Measurements from ENCODE around the gene TEX51.

TEX51 gene
- 0 reads per million in 3 donors for total RNA-seq

DNA sequence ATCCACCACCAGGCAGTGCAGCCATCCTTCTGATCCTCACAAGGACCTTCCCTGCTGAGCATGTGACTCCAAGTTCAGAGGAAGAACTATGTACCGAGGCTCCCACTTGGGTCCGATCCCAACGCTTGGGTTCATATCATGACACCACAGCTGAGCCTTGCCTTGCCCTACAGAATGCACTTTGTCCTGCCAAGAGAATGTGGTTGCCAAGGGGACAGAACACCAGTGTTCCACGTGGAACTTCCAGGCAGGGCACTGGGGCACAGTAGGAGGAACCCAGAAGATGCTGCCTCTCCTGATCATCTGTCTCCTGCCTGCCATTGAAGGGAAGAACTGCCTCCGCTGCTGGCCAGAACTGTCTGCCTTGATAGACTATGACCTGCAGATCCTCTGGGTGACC lies at the start of gene TEX51:
Gene TEX51 (plus strand): TSS at position 255 of the 400 bp plus-strand sequence. CDS start 29 bp downstream, at position 284.
- H3K27me3 ChIP-seq (replicated peaks; ENCODE audit: control insufficient read depth, insufficient read depth, low read length, poor library complexity, severe bottlenecking) = no peaks in the 10 kb centered on the region
- no peaks in the 10 kb centered on the region for H3K9me3 ChIP-seq (ENCODE audit: control insufficient read depth, low read length)
- H3K4me1 ChIP-seq (ENCODE audit: control insufficient read depth, insufficient read depth, low read length, poor library complexity, severe bottlenecking) = no peaks in the 10 kb centered on the region
- no peak within 1 kb of the TSS for H3K27ac ChIP-seq (ENCODE audit: insufficient read depth, low read length, poor library complexity, severe bottlenecking)
- H3K36me3 ChIP-seq (ENCODE audit: control insufficient read depth, insufficient read depth, low read length) = no peaks in the 10 kb centered on the region
- DNase-seq = no peak
- H3K4me3 ChIP-seq (ENCODE audit: insufficient read depth, low read depth, low read length, poor library complexity, severe bottlenecking) = no peak within 1 kb of the TSS

- no peak overlapping the region for H3K27ac ChIP-seq (ENCODE audit: insufficient read depth, low read length, poor library complexity, severe bottlenecking)
- H3K9me3 ChIP-seq (ENCODE audit: control insufficient read depth, low read length) = no peaks in the 10 kb centered on the region
- no peak for DNase-seq
- no peaks in the 10 kb centered on the region for H3K27me3 ChIP-seq (replicated peaks; ENCODE audit: control insufficient read depth, insufficient read depth, low read length, poor library complexity, severe bottlenecking)
- no peaks in the 10 kb centered on the region for H3K4me1 ChIP-seq (ENCODE audit: control insufficient read depth, insufficient read depth, low read length, poor library complexity, severe bottlenecking)
- no peak overlapping the region for H3K4me3 ChIP-seq (ENCODE audit: insufficient read depth, low read depth, low read length, poor library complexity, severe bottlenecking)
- no peaks in the 10 kb centered on the region for H3K36me3 ChIP-seq (ENCODE audit: control insufficient read depth, insufficient read depth, low read length)
Observed at GRCh38 chr2:126849054-126849453, 49.6 kb upstream of the TEX51 start.

- Histone ChIP-seq H3K36me3 (ENCODE audit: control insufficient read depth, insufficient read depth, low read length) (no peaks in the 10 kb centered on the region), H3K27me3 (replicated peaks; ENCODE audit: control insufficient read depth, insufficient read depth, low read length, poor library complexity, severe bottlenecking) (no peaks in the 10 kb centered on the region), H3K27ac (ENCODE audit: insufficient read depth, low read length, poor library complexity, severe bottlenecking) (no peak overlapping the region), H3K9me3 (ENCODE audit: control insufficient read depth, low read length) (no peaks in the 10 kb centered on the region), H3K4me1 (ENCODE audit: control insufficient read depth, insufficient read depth, low read length, poor library complexity, severe bottlenecking) (no peaks in the 10 kb centered on the region), H3K4me3 (ENCODE audit: insufficient read depth, low read depth, low read length, poor library complexity, severe bottlenecking) (no peak overlapping the region)
- DNase-seq = no peak
Observed at GRCh38 chr2:126849486-126849885, 49.2 kb upstream of the TEX51 start.

DNA sequence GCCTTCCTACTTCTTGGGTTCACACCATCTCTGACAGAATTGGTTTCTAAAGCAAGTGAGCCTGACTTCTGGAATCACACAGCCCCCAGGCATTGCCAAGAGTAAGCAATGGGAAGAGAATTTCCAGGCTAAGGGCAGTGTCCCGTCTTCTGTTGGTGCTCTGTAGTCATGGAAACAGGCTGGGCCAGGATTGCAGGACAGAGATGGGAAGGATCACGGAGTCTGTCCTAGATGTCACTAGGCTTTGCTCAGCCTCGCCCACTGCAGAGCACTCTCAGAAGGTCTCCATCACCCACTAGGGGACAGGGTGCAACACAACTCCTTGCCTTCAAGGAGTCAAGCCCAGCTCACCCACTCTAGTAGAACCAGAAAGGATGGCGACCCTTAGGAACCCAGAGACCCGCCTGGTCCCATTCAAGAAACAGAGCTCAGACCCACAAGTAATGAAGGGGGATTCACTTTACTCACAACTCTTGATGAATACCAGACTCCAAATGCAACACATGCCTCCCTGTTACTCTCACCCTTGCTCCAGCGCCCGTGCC lies 48.6 kb upstream of the TEX51 start:
- Histone ChIP-seq H3K4me3 (ENCODE audit: insufficient read depth, low read depth, low read length, poor library complexity, severe bottlenecking) (no peak overlapping the region), H3K27ac (ENCODE audit: insufficient read depth, low read length, poor library complexity, severe bottlenecking) (no peak overlapping the region), H3K27me3 (replicated peaks; ENCODE audit: control insufficient read depth, insufficient read depth, low read length, poor library complexity, severe bottlenecking) (no peaks in the 10 kb centered on the region), H3K36me3 (ENCODE audit: control insufficient read depth, insufficient read depth, low read length) (no peaks in the 10 kb centered on the region), H3K9me3 (ENCODE audit: control insufficient read depth, low read length) (no peaks in the 10 kb centered on the region), H3K4me1 (ENCODE audit: control insufficient read depth, insufficient read depth, low read length, poor library complexity, severe bottlenecking) (no peaks in the 10 kb centered on the region)
- DNase-seq = no peak

DNA sequence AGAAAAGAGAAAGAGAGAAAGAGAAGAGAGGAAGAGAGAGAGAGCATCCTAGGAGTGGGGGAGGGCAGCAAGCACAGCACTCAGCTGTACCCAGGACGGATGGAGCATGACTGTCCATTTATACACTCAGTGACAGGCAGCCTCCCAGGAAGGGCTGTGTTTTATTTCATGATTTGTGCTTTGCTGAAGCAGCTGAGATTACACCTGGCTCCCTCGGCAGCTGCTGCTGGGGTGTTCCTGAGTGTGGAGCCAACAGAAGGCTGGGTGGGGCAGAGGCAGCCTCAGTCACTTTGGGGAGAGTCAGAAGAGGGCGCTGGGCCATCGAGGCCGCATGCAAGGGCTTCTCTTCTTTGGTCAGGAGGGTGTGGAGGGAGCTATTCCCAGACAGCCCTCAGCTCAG lies 47.8 kb upstream of the TEX51 start:
- no peak overlapping the region for H3K4me3 ChIP-seq (ENCODE audit: insufficient read depth, low read depth, low read length, poor library complexity, severe bottlenecking)
- DNase-seq = no peak
- H3K27ac ChIP-seq (ENCODE audit: insufficient read depth, low read length, poor library complexity, severe bottlenecking) = no peak overlapping the region
- no peaks in the 10 kb centered on the region for H3K27me3 ChIP-seq (replicated peaks; ENCODE audit: control insufficient read depth, insufficient read depth, low read length, poor library complexity, severe bottlenecking)
- no peaks in the 10 kb centered on the region for H3K9me3 ChIP-seq (ENCODE audit: control insufficient read depth, low read length)
- H3K36me3 ChIP-seq (ENCODE audit: control insufficient read depth, insufficient read depth, low read length) = no peaks in the 10 kb centered on the region
- H3K4me1 ChIP-seq (ENCODE audit: control insufficient read depth, insufficient read depth, low read length, poor library complexity, severe bottlenecking) = no peaks in the 10 kb centered on the region

- Histone ChIP-seq H3K9me3 (ENCODE audit: control insufficient read depth, low read length) (no peaks in the 10 kb centered on the region), H3K27me3 (replicated peaks; ENCODE audit: control insufficient read depth, insufficient read depth, low read length, poor library complexity, severe bottlenecking) (no peaks in the 10 kb centered on the region), H3K27ac (ENCODE audit: insufficient read depth, low read length, poor library complexity, severe bottlenecking) (no peak overlapping the region), H3K4me3 (ENCODE audit: insufficient read depth, low read depth, low read length, poor library complexity, severe bottlenecking) (no peak overlapping the region), H3K36me3 (ENCODE audit: control insufficient read depth, insufficient read depth, low read length) (no peaks in the 10 kb centered on the region), H3K4me1 (ENCODE audit: control insufficient read depth, insufficient read depth, low read length, poor library complexity, severe bottlenecking) (no peaks in the 10 kb centered on the region)
- DNase-seq = no peak
Observed at GRCh38 chr2:126851756-126852155, 46.9 kb upstream of the TEX51 start.

DNA sequence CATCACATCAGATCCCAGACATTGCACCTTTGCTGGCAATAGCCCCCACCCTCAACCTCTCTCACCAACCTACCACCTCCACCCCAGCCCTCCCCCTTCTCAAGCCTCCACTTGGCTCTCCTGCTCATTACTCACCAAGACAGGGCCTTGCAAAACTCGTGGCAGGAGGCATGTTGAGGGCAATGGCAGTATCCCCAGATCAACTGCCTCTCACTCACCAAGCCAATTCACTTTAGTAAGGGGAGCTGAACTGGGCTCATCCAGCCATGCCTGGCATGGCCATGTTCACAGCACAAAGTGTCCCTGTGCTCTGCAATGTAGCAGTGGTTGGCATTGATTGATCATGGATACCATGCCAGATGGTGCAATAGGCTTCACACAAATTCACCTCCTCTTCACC lies 46.3 kb upstream of the TEX51 start:
- no peaks in the 10 kb centered on the region for H3K27me3 ChIP-seq (replicated peaks; ENCODE audit: control insufficient read depth, insufficient read depth, low read length, poor library complexity, severe bottlenecking)
- H3K36me3 ChIP-seq (ENCODE audit: control insufficient read depth, insufficient read depth, low read length) = no peaks in the 10 kb centered on the region
- no peak for DNase-seq
- no peak overlapping the region for H3K27ac ChIP-seq (ENCODE audit: insufficient read depth, low read length, poor library complexity, severe bottlenecking)
- H3K9me3 ChIP-seq (ENCODE audit: control insufficient read depth, low read length) = no peaks in the 10 kb centered on the region
- no peaks in the 10 kb centered on the region for H3K4me1 ChIP-seq (ENCODE audit: control insufficient read depth, insufficient read depth, low read length, poor library complexity, severe bottlenecking)
- H3K4me3 ChIP-seq (ENCODE audit: insufficient read depth, low read depth, low read length, poor library complexity, severe bottlenecking) = no peak overlapping the region

GRCh38 chr2:126855606-126856005 lies 43.1 kb upstream of the TEX51 start:
- Histone ChIP-seq H3K36me3 (ENCODE audit: control insufficient read depth, insufficient read depth, low read length) (no peaks in the 10 kb centered on the region), H3K4me3 (ENCODE audit: insufficient read depth, low read depth, low read length, poor library complexity, severe bottlenecking) (no peak overlapping the region), H3K27ac (ENCODE audit: insufficient read depth, low read length, poor library complexity, severe bottlenecking) (no peak overlapping the region), H3K27me3 (replicated peaks; ENCODE audit: control insufficient read depth, insufficient read depth, low read length, poor library complexity, severe bottlenecking) (no peaks in the 10 kb centered on the region), H3K4me1 (ENCODE audit: control insufficient read depth, insufficient read depth, low read length, poor library complexity, severe bottlenecking) (no peaks in the 10 kb centered on the region), H3K9me3 (ENCODE audit: control insufficient read depth, low read length) (no peaks in the 10 kb centered on the region)
- no peak for DNase-seq

DNA sequence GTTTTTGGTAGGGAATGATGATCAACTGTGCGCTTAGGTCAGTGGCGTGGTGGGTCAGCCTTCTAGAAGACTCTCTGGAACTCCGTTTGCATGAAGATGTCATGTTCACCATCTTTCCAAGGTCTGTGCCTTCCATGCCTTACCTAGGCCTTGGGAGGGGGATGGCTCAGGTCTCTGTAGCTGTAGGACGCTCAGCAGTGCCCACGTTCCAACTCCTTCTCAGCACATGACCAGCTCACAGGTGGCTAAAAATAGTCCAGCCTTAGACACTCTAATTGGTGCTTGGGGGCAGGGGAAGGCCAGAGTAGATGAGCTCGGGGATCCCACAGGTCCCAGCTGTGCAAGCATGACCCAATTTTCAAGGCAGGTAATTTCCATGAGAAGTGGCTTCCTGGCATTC lies 42.3 kb upstream of the TEX51 start:
- Histone ChIP-seq H3K4me3 (ENCODE audit: insufficient read depth, low read depth, low read length, poor library complexity, severe bottlenecking) (no peak overlapping the region), H3K27ac (ENCODE audit: insufficient read depth, low read length, poor library complexity, severe bottlenecking) (no peak overlapping the region), H3K27me3 (replicated peaks; ENCODE audit: control insufficient read depth, insufficient read depth, low read length, poor library complexity, severe bottlenecking) (no peaks in the 10 kb centered on the region), H3K36me3 (ENCODE audit: control insufficient read depth, insufficient read depth, low read length) (no peaks in the 10 kb centered on the region), H3K9me3 (ENCODE audit: control insufficient read depth, low read length) (no peaks in the 10 kb centered on the region), H3K4me1 (ENCODE audit: control insufficient read depth, insufficient read depth, low read length, poor library complexity, severe bottlenecking) (no peaks in the 10 kb centered on the region)
- no peak for DNase-seq

GRCh38 chr2:126857502-126857901 lies 41.2 kb upstream of the TEX51 start:
- Histone ChIP-seq H3K27me3 (replicated peaks; ENCODE audit: control insufficient read depth, insufficient read depth, low read length, poor library complexity, severe bottlenecking) (no peaks in the 10 kb centered on the region), H3K27ac (ENCODE audit: insufficient read depth, low read length, poor library complexity, severe bottlenecking) (no peak overlapping the region), H3K9me3 (ENCODE audit: control insufficient read depth, low read length) (no peaks in the 10 kb centered on the region), H3K4me3 (ENCODE audit: insufficient read depth, low read depth, low read length, poor library complexity, severe bottlenecking) (no peak overlapping the region), H3K4me1 (ENCODE audit: control insufficient read depth, insufficient read depth, low read length, poor library complexity, severe bottlenecking) (no peaks in the 10 kb centered on the region), H3K36me3 (ENCODE audit: control insufficient read depth, insufficient read depth, low read length) (no peaks in the 10 kb centered on the region)
- DNase-seq = no peak
